IMR-90 (cell line): ENCODE data around the gene COL27A1. TPM values are rescaled to one million over a fixed set of nuclear protein-coding genes. Genes with fewer than 3 reads are reported as not detected.

ENCODE experiments used
- ATAC-seq: fragments of 200-7000 bp; cut with Tn5 transposase; 2 replicates; pipeline ENCODE4 v1.9.1; 2020; ENCODE audit warnings: low read depth, mild to moderate bottlenecking, moderate library complexity
- BruUV-seq: library from RNA; stranded (reverse); fragments of 400-500 nt; replicated peaks from 2 replicates; lab custom pipeline; 2021; lab: Mats Ljungman, UMichigan
- CTCF ChIA-PET: fragments of 300-600 bp; formaldehyde crosslinking; extraction: SDS; loops from one replicate; lab custom pipeline; 2021; ENCODE audit warnings: antibody characterized with exemption; lab: Yijun Ruan, JAX
- POLR2A ChIA-PET: fragments of 300-600 bp; sonication (Branson Sonifier 250); formaldehyde crosslinking; loops from one replicate; lab custom pipeline; 2022; ENCODE audit warnings: antibody characterized with exemption; ENCODE audit not compliant: unreplicated experiment; lab: Charles Lee
- DNase-seq: peaks from one replicate; pipeline ENCODE4 v3.0.0; 2013
- H2AFZ ChIP-seq: replicated peaks from 2 replicates; pipeline ENCODE3; 2013; ENCODE audit warnings: low read length, mild to moderate bottlenecking; ENCODE audit not compliant: poor library complexity
- H2AK5ac ChIP-seq: 2 replicates; pipeline ENCODE4 v1.6.1; 2013; ENCODE audit warnings: low read depth, low read length, inconsistent platforms
- H2AK9ac ChIP-seq: replicated peaks from 2 replicates; pipeline ENCODE3; 2013; ENCODE audit warnings: mild to moderate bottlenecking, low read depth, low read length, moderate library complexity; ENCODE audit not compliant: poor library complexity
- H2BK120ac ChIP-seq: 2 replicates; pipeline ENCODE4 v1.6.1; 2013; ENCODE audit warnings: low read depth, low read length, inconsistent platforms
- H2BK15ac ChIP-seq: 3 replicates; pipeline ENCODE4 v1.6.1; 2013; ENCODE audit warnings: low read depth, low read length, inconsistent platforms
- H2BK20ac ChIP-seq: 2 replicates; pipeline ENCODE4 v1.6.1; 2013; ENCODE audit warnings: low read depth, mild to moderate bottlenecking, inconsistent platforms, low read length, moderate library complexity
- H2BK5ac ChIP-seq: 2 replicates; pipeline ENCODE4 v1.6.1; 2013; ENCODE audit warnings: mild to moderate bottlenecking, low read depth, low read length, inconsistent platforms; ENCODE audit not compliant: poor library complexity, severe bottlenecking
- H3K14ac ChIP-seq: replicated peaks from 2 replicates; pipeline ENCODE4 v1.6.1; 2013; ENCODE audit warnings: low read depth, low read length, inconsistent platforms
- H3K18ac ChIP-seq: 2 replicates; pipeline ENCODE4 v1.6.1; 2013; ENCODE audit warnings: low read depth, low read length, control low read depth
- H3K23ac ChIP-seq: 2 replicates; pipeline ENCODE4 v1.6.1; 2013; ENCODE audit warnings: low read depth, low read length, inconsistent platforms
- H3K27ac ChIP-seq: 2 replicates; pipeline ENCODE4 v1.5.1; 2013; ENCODE audit warnings: mild to moderate bottlenecking, control low read depth, low read length; ENCODE audit not compliant: insufficient read depth
- H3K27me3 ChIP-seq: 2 replicates; pipeline ENCODE4 v1.6.1; 2013; ENCODE audit warnings: low read length; ENCODE audit not compliant: control insufficient read depth, insufficient read depth
- H3K36me3 ChIP-seq: 2 replicates; pipeline ENCODE4 v1.6.1; 2013; ENCODE audit warnings: low read length, mixed read lengths; ENCODE audit not compliant: control insufficient read depth, insufficient read depth
- H3K4ac ChIP-seq: 2 replicates; pipeline ENCODE4 v1.6.1; 2013; ENCODE audit warnings: low read depth, low read length, inconsistent platforms
- H3K4me1 ChIP-seq: 2 replicates; pipeline ENCODE4 v1.6.1; 2013; ENCODE audit warnings: low read length, mixed read lengths; ENCODE audit not compliant: control insufficient read depth, insufficient read depth
- H3K4me2 ChIP-seq: 2 replicates; pipeline ENCODE4 v1.6.1; 2013; ENCODE audit warnings: low read depth, mild to moderate bottlenecking, control low read depth, low read length, moderate library complexity
- H3K4me3 ChIP-seq: 2 replicates; pipeline ENCODE4 v1.5.1; 2013; ENCODE audit warnings: low read depth, mild to moderate bottlenecking, control low read depth, low read length, moderate library complexity; ENCODE audit not compliant: insufficient read depth
- H3K56ac ChIP-seq: 2 replicates; pipeline ENCODE4 v1.6.1; 2013; ENCODE audit warnings: low read length, inconsistent platforms; ENCODE audit not compliant: insufficient read depth; ENCODE audit errors: extremely low read depth
- H3K79me1 ChIP-seq, 2 experiments: 2 replicates each; pipeline ENCODE4 v1.6.1; 2013; ENCODE audit warnings: low read length in 2 of 2, inconsistent platforms in 1 of 2, low read depth in 1 of 2
- H3K9ac ChIP-seq: 2 replicates; pipeline ENCODE4 v1.6.1; 2013; ENCODE audit warnings: low read depth, low read length, control low read depth
- H3K9me1 ChIP-seq: 2 replicates; pipeline ENCODE4 v1.6.1; 2013; ENCODE audit warnings: low read length, inconsistent platforms; ENCODE audit not compliant: insufficient read depth
- H3K9me3 ChIP-seq: 2 replicates; pipeline ENCODE4 v1.6.1; 2013; ENCODE audit warnings: low read length; ENCODE audit not compliant: control insufficient read depth, insufficient read depth
- H4K20me1 ChIP-seq: 2 replicates; pipeline ENCODE4 v1.6.1; 2013; ENCODE audit warnings: low read length, inconsistent platforms; ENCODE audit not compliant: insufficient read depth
- H4K5ac ChIP-seq: 2 replicates; pipeline ENCODE4 v1.6.1; 2013; ENCODE audit warnings: mild to moderate bottlenecking, low read depth, low read length, control low read depth
- H4K8ac ChIP-seq, 2 experiments: 2 replicates each; pipeline ENCODE4 v1.6.1; 2013; ENCODE audit warnings: low read depth in 2 of 2, low read length in 2 of 2, control low read depth in 1 of 2, inconsistent platforms in 1 of 2
- H4K91ac ChIP-seq: 2 replicates; pipeline ENCODE4 v1.6.1; 2013; ENCODE audit warnings: low read depth, low read length, inconsistent platforms; ENCODE audit not compliant: insufficient read depth
- BHLHE40 ChIP-seq: fragments of 150-350 bp; IDR thresholded peaks from 2 replicates; pipeline ENCODE4 v1.6.1; 2016; ENCODE audit warnings: mild to moderate bottlenecking, low read depth, low read length
- MAZ ChIP-seq: IDR thresholded peaks from 2 replicates; pipeline ENCODE4 v1.6.1; 2012; ENCODE audit warnings: low read depth, mild to moderate bottlenecking, low read length, improper control_type of control experiment, moderate library complexity, borderline replicate concordance
- RAD21 ChIP-seq: IDR thresholded peaks from 2 replicates; pipeline ENCODE4 v1.6.1; 2012; ENCODE audit warnings: low read length, improper control_type of control experiment
- WGBS, 2 experiments: methylation state at CpG; one replicate each; pipeline versions ENCODE4 v1.1.5 to v1.1.7; 2013; ENCODE audit warnings: missing lambda C conversion rate in 2 of 2; ENCODE audit not compliant: insufficient read length in 1 of 2; ENCODE audit errors: extremely low coverage in 2 of 2; 5-methylcytosine and 5-hydroxymethylcytosine counted together
- dilution Hi-C: fragments of 300-500 bp; cut with HindIII; formaldehyde crosslinking; loops from one replicate; pipeline ENCODE4 v1.14.3; 2018; ENCODE audit warnings: low sequenced_read_pairs; ENCODE audit not compliant: unreplicated experiment
- in situ Hi-C: fragments of 300-500 bp; cut with MboI; formaldehyde crosslinking; loops from 3 replicates; pipeline ENCODE4 v1.14.3; 2019; ENCODE audit warnings: low sequenced_read_pairs, inconsistent platforms, mixed read lengths
- intact Hi-C: fragments of 100-400 bp; cut with micrococcal nuclease; formaldehyde crosslinking; loops from 2 replicates; pipeline ENCODE4 v1.10.0; 2022
- polyA plus RNA-seq, 3 experiments: library from polyadenylated mRNA; depleted of rRNA; stranded (reverse); fragments of >200 nt; gene quantifications; 2 replicates each; pipeline ENCODE4 v1.2.3, GENCODE V29; 2012; ENCODE audit warnings: low replicate concordance in 1 of 3
- total RNA-seq: library from RNA; depleted of rRNA; stranded (reverse); fragments of >200 nt; gene quantifications from 2 replicates; pipeline ENCODE4 v1.2.3, GENCODE V29; 2012

The COL27A1 gene
- total and polyA plus RNA-seq, 2 of the 4 experiments (the other 2 are of a cell fraction), result 3.2 to 18.3 TPM

DNA sequence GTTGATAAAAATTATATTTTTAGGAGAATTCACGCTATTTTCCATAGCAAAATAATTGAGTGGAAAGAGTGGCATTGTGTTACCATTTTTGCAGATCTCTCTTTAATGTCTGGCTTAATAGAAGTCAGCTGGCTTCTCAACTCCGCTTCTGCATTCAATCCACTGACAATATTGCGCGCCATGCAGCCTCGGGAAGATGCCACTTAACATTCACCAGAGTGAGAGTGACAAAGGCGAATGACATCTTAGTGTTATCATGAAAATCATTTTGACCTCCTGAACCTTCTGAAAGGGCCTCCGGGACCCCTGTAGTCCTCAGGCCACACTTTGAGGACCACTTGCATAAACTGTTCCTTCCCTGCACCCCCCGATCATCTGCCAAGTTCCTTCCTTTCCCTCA lies 87.5 kb downstream of the COL27A1 start:
- H2BK20ac ChIP-seq, result no peak overlapping the region
- no peak overlapping the region for H2BK5ac ChIP-seq
- no peak overlapping the region for H4K8ac ChIP-seq
- ChIA-PET CTCF (no interaction called here), POLR2A (no interaction called here)
- ATAC-seq (no peak), DNase-seq (no peak)
- no peaks in the 10 kb centered on the region; the same call in 1 of the 2 replicates for H3K9me1 ChIP-seq
- H3K27ac ChIP-seq, result no peak overlapping the region
- no peak overlapping the region for H3K23ac ChIP-seq
- H2AFZ ChIP-seq, result no peak overlapping the region
- WGBS, 2 experiments, result 53% methylated on average over 2 of the region's 8 CpGs; no CpG with 5 or more reads in 1 of the 2 experiments
- no peak overlapping the region for H3K56ac ChIP-seq
- peaks cover 24% of the 10 kb centered on the region; the same call in 1 of the 2 replicates for H3K36me3 ChIP-seq
- no peaks in the 10 kb centered on the region for H3K27me3 ChIP-seq
- no peaks in the 10 kb centered on the region for H4K20me1 ChIP-seq
- no peak overlapping the region for H2BK120ac ChIP-seq
- in situ Hi-C loops (no loop called here), dilution Hi-C loops (no loop called here), intact Hi-C loops (no loop called here)
- H2BK15ac ChIP-seq, result no peak overlapping the region
- no peak overlapping the region for H2AK5ac ChIP-seq
- H2AK9ac ChIP-seq, result no peak overlapping the region
- no peaks in the 10 kb centered on the region for H3K79me1 ChIP-seq
- H3K4ac ChIP-seq, result no peak overlapping the region
- H3K9ac ChIP-seq, result no peak overlapping the region
- no TSS peak for BruUV-seq
- no peak overlapping the region for H3K14ac ChIP-seq
- no peaks in the 10 kb centered on the region for H3K4me1 ChIP-seq
- H4K5ac ChIP-seq, result no peak overlapping the region
- no peak overlapping the region for H3K4me2 ChIP-seq
- no peaks in the 10 kb centered on the region for H3K9me3 ChIP-seq
- TF ChIP-seq RAD21 (no peak), MAZ (no peak), BHLHE40 (no peak)
- no peak overlapping the region for H3K18ac ChIP-seq
- H3K4me3 ChIP-seq, result no peak overlapping the region
- no peak overlapping the region for H4K91ac ChIP-seq
